GM19468 (cell line): Measurements from ENCODE around the gene IGFBP6.

ENCODE experiments used
- ATAC-seq: cut with Tn5 transposase; IDR thresholded peaks from one replicate; pipeline ENCODE4 v1.9.1; 2021; ENCODE audit warnings: mild to moderate bottlenecking, moderate library complexity, moderate number of reproducible peaks; ENCODE audit not compliant: unreplicated experiment; ENCODE audit errors: extremely low read depth

Gene IGFBP6

GRCh38 chr12:53151039-53151438 lies 53.6 kb downstream of the IGFBP6 start:
- ATAC-seq = no peak
